Hepatocyte (in vitro differentiated cells): ENCODE measurements around the gene ANKRD33. TPM values are rescaled to one million over a fixed set of nuclear protein-coding genes. Genes with fewer than 3 reads are reported as not detected.
A peak's percentile ranks its signal among the peaks of the same experiment; 100 is the strongest.

Source experiments
- DNase-seq: peaks from one replicate; pipeline ENCODE4 v3.0.0-alpha.2; 2016; ENCODE audit warnings: low spot score
- H2AFZ ChIP-seq: fragments of 200-600 bp; sonication (generic); 2 replicates; pipeline ENCODE4 v1.6.0; 2016; ENCODE audit warnings: antibody characterized with exemption, mild to moderate bottlenecking
- H3K27ac ChIP-seq: fragments of 200-600 bp; sonication (generic); 2 replicates; pipeline ENCODE4 v1.5.1; 2016; ENCODE audit warnings: mild to moderate bottlenecking
- H3K27me3 ChIP-seq: fragments of 200-600 bp; sonication (generic); 2 replicates; pipeline ENCODE4 v1.6.1; 2016
- H3K36me3 ChIP-seq: fragments of 200-600 bp; sonication (generic); replicated peaks from 2 replicates; pipeline ENCODE4 v1.5.1; 2016; ENCODE audit warnings: low read depth; ENCODE audit not compliant: insufficient read depth
- H3K4me1 ChIP-seq: fragments of 200-600 bp; sonication (generic); 2 replicates; pipeline ENCODE4 v1.5.1; 2016; ENCODE audit warnings: mild to moderate bottlenecking, moderate library complexity; ENCODE audit not compliant: insufficient read depth
- H3K4me2 ChIP-seq: fragments of 200-600 bp; sonication (generic); 2 replicates; pipeline ENCODE4 v1.6.0; 2016
- H3K4me3 ChIP-seq: fragments of 200-600 bp; sonication (generic); 2 replicates; pipeline ENCODE4 v1.5.1; 2016; ENCODE audit warnings: mild to moderate bottlenecking
- H3K79me2 ChIP-seq: fragments of 200-600 bp; sonication (generic); 2 replicates; pipeline ENCODE4 v1.6.0; 2017; ENCODE audit warnings: mild to moderate bottlenecking
- H3K9me2 ChIP-seq: fragments of 200-600 bp; sonication (generic); replicated peaks from 2 replicates; pipeline ENCODE4 v1.6.0; 2017; ENCODE audit warnings: mild to moderate bottlenecking; ENCODE audit not compliant: insufficient read depth
- H3K9me3 ChIP-seq: fragments of 200-600 bp; sonication (generic); 2 replicates; pipeline ENCODE4 v1.5.1; 2016; ENCODE audit warnings: low read depth, mild to moderate bottlenecking
- H4K20me1 ChIP-seq: fragments of 200-600 bp; sonication (generic); 2 replicates; pipeline ENCODE4 v1.6.0; 2016; ENCODE audit warnings: mild to moderate bottlenecking; ENCODE audit not compliant: insufficient read depth, poor library complexity, severe bottlenecking
- EZH2 ChIP-seq: fragments of 200-600 bp; sonication (generic); IDR thresholded peaks from 2 replicates; pipeline ENCODE4 v1.6.1; 2016; ENCODE audit warnings: antibody characterized with exemption, mild to moderate bottlenecking, borderline replicate concordance
- EZH2phosphoT487 ChIP-seq: fragments of 200-600 bp; sonication (generic); IDR thresholded peaks from one replicate; pipeline ENCODE4 v1.6.1; 2018; ENCODE audit warnings: antibody characterized with exemption, mild to moderate bottlenecking, low read depth, moderate library complexity; ENCODE audit not compliant: unreplicated experiment, severe bottlenecking
- WGBS: methylation state at CpG from one replicate; pipeline ENCODE4 v1.1.6; 2016; ENCODE audit warnings: low lambda C conversion rate; ENCODE audit errors: missing lambda C conversion rate; 5-methylcytosine and 5-hydroxymethylcytosine counted together
- polyA plus RNA-seq: library from polyadenylated mRNA; unstranded; fragments of >200 nt; fragmentation: Nextera tagmentation; extraction: Ambion mirVana; gene quantifications from 2 replicates; pipeline ENCODE4 v1.2.1, GENCODE V29; 2016
- total RNA-seq: library from RNA; depleted of rRNA; stranded (reverse); fragments of >200 nt; gene quantifications from 2 replicates; pipeline ENCODE4 v1.2.3, GENCODE V29; 2014
- TF ChIP-seq, protein P1 (sequence below): fragments of 200-600 bp; sonication (generic); IDR thresholded peaks from 2 replicates; pipeline ENCODE4 v1.5.1; 2016; ENCODE audit warnings: antibody characterized with exemption, mild to moderate bottlenecking; ENCODE audit not compliant: poor library complexity

ANKRD33 gene
- total and polyA plus RNA-seq, 2 experiments from 2014 or later, result 0.12 TPM; not detected in 1

DNA sequence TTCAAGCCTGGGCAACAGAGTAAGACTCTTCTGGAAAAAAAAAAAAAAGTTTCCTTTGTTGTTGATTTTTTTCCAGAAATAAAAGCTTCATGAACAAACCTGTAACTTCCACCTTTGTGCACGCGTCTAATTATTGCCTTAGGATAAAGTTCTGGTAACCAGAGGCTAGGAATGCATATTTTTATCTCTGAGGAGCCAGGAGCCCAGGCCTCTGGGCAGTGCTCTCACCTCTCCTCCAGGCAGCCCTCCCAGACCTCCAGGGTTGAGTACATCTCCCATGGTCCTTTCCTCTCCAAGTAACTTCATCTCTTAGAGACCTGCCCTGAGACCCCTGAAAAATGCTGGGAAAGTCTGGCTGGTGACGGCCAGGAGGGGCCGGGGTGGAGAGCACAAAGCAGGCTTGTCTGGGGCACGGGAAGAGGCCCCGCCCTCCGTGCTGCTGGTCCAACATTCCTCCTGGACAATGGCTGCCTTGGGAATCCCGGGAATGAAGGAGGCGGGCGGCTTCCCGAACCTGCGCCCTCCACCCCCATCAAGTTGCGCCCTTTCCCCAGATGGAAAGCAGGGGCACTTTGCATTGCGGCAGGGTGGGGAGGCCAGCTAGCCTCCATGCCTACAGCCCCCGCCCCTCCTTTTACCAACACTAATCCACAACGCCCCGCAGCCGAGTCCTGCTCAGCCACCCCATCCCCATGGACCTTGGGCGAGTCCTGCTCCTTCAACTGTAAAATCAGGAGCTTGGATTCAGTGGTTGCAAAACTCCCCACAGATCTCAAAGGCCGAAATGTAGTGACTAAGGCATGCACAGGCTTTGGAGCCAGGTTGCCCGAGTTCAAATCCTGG, 32.1 kb upstream of the ANKRD33 start:
- Histone ChIP-seq H3K4me3 (peak overlapping the region; percentile 21), H3K27ac (peak overlapping the region; percentile 14), H4K20me1 (no peaks in the 10 kb centered on the region), H3K4me2 (peak overlapping the region; percentile 75), H3K36me3 (no peaks in the 10 kb centered on the region), H3K9me3 (no peaks in the 10 kb centered on the region), H3K4me1 (peaks cover 2% of the 10 kb centered on the region), H3K79me2 (no peaks in the 10 kb centered on the region), H3K9me2 (no peaks in the 10 kb centered on the region), H2AFZ (peak overlapping the region; percentile 53), H3K27me3 (no peaks in the 10 kb centered on the region)
- 12% methylated on average over 18 of the region's 21 CpGs for WGBS
- TF ChIP-seq EZH2phosphoT487, result no peak
- TF ChIP-seq EZH2, result no peak
- DNase-seq, result peak; percentile 64

DNA sequence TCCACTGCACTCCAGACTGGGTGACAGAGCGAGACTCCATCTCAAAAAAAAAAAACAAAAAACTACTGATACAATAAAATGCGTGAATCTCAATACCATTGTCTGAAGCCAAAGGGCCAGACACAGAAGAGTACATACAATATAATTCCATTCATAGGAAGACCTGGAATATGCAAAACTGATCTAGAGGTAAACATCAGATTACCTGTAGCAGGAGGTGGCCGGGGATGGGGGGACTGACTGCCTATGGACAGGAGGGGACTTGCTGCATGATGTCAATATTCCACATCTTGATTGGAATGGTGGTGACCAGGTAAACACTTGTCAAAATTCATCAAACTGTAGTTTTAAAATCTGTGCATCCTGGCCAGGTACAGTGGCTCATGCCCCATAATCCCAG, 26.9 kb upstream of the ANKRD33 start:
- Histone ChIP-seq H3K9me2 (no peaks in the 10 kb centered on the region), H3K36me3 (no peaks in the 10 kb centered on the region), H4K20me1 (no peaks in the 10 kb centered on the region), H3K27ac (no peak overlapping the region), H3K27me3 (no peaks in the 10 kb centered on the region), H3K4me2 (no peak overlapping the region), H3K79me2 (no peaks in the 10 kb centered on the region), H3K9me3 (no peaks in the 10 kb centered on the region), H2AFZ (no peak overlapping the region), H3K4me3 (no peak overlapping the region), H3K4me1 (peaks cover 27% of the 10 kb centered on the region)
- TF ChIP-seq EZH2phosphoT487, result no peak
- TF ChIP-seq, protein P1, sequence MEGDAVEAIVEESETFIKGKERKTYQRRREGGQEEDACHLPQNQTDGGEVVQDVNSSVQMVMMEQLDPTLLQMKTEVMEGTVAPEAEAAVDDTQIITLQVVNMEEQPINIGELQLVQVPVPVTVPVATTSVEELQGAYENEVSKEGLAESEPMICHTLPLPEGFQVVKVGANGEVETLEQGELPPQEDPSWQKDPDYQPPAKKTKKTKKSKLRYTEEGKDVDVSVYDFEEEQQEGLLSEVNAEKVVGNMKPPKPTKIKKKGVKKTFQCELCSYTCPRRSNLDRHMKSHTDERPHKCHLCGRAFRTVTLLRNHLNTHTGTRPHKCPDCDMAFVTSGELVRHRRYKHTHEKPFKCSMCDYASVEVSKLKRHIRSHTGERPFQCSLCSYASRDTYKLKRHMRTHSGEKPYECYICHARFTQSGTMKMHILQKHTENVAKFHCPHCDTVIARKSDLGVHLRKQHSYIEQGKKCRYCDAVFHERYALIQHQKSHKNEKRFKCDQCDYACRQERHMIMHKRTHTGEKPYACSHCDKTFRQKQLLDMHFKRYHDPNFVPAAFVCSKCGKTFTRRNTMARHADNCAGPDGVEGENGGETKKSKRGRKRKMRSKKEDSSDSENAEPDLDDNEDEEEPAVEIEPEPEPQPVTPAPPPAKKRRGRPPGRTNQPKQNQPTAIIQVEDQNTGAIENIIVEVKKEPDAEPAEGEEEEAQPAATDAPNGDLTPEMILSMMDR, result no peak
- TF ChIP-seq EZH2, result no peak
- WGBS, result 94% methylated on average over 3 of the region's 3 CpGs
- DNase-seq, result no peak

DNA sequence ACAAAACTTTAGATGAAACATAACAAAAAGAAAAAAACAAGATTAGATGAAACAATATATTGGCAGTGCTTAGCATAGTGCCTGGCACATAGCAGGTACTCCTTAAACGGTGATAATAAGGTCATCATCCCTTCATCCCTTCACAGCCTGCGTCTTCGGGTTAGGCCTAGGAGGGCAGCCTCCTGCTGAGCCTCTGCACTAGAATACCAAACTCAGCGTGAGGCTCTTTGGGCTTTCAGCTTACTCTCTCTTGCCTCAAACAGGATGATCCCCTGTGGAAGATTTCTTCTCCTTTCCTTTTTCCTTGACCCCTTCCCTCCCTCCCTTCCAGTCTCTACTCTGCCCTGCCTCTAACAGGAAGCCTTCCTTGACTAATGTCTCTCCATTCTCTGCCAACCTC, 25.0 kb upstream of the ANKRD33 start:
- Histone ChIP-seq H3K4me1 (peaks cover 31% of the 10 kb centered on the region), H3K9me2 (no peaks in the 10 kb centered on the region), H3K4me3 (no peak overlapping the region), H3K36me3 (no peaks in the 10 kb centered on the region), H2AFZ (no peak overlapping the region), H3K27me3 (no peaks in the 10 kb centered on the region), H3K79me2 (no peaks in the 10 kb centered on the region), H3K4me2 (no peak overlapping the region), H3K9me3 (no peaks in the 10 kb centered on the region), H3K27ac (no peak overlapping the region), H4K20me1 (no peaks in the 10 kb centered on the region)
- TF ChIP-seq, protein P1, result no peak
- TF ChIP-seq EZH2phosphoT487 (no peak), EZH2 (no peak)
- 67% methylated on average over 4 of the region's 4 CpGs for WGBS
- no peak for DNase-seq

DNA sequence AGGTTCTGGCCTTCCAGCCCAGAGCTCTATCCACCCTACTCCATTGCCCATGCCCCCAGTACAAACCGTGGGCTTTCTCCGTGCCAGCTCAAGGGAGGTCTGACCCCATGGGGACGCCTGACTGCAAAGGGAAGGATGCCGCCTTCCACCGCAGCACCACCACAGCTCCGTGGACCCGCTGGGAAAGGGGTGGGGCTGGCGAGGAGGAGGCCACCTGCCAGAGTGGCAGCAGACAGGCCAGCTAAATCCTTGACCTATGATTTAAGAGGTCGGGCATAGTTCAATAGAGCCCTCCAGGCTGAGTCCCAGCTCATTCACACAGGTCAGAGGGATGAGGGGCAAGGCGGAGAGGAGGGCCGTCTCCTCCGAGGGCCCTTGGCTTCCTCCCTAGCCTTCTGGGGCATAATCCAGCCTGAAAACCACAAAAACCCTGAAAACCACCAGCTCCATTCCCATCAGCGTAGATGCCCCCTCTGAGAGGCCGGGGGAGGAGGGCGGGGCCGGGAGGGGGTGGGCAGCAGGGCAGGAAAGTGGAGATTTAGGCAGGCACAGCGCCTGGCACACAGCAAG, 24.5 kb upstream of the ANKRD33 start:
- DNase-seq, result no peak

More for the DNA sequence above, 24.5 kb upstream of the ANKRD33 start:
- Histone ChIP-seq H3K4me3 (no peak overlapping the region), H3K4me1 (peaks cover 31% of the 10 kb centered on the region), H3K27me3 (no peaks in the 10 kb centered on the region), H4K20me1 (no peaks in the 10 kb centered on the region), H2AFZ (peak overlapping the region; percentile 2), H3K36me3 (no peaks in the 10 kb centered on the region), H3K9me2 (no peaks in the 10 kb centered on the region), H3K27ac (no peak overlapping the region), H3K4me2 (peak overlapping the region; percentile 89), H3K79me2 (no peaks in the 10 kb centered on the region), H3K9me3 (no peaks in the 10 kb centered on the region)
- 36% methylated on average over 14 of the region's 17 CpGs for WGBS
- TF ChIP-seq, protein P1, result no peak
- TF ChIP-seq EZH2 (no peak), EZH2phosphoT487 (no peak)
